Left cardiac atrium (tissue), 4 donors: Measurements from ENCODE around the gene SNAP91. TPM values are rescaled to one million over a fixed set of nuclear protein-coding genes. Genes with fewer than 3 reads are reported as not detected.
"Not testable (repeated sequence)": the region's sequence is repeated elsewhere in the genome, so short reads cannot be mapped to it uniquely, and the experiment has no call there.

ENCODE experiments used
- ATAC-seq, 2 donors: fragments of 200-7000 bp; cut with Tn5 transposase; one replicate each; pipeline ENCODE4 v1.9.1; 2020; ENCODE audit warnings: mild to moderate bottlenecking in 2 of 2, moderate library complexity in 2 of 2
- DNase-seq: peaks from one replicate; pipeline ENCODE4 v3.0.0-alpha.2; 2020
- intact Hi-C, 2 donors: fragments of 100-400 bp; cut with DNase I; formaldehyde crosslinking; loops; one replicate each; pipeline versions ENCODE4 v1.14.1 to v1.15.1; 2022 to 2023
- total RNA-seq, 2 donors: library from RNA; stranded (reverse); fragmentation: NEBNext Ultra II Directional; extraction: Animal tissue kit (Norgen Biotek cat#: 25700); gene quantifications; one replicate each; pipeline ENCODE4 v1.2.1, GENCODE V29; 2021
- donor health status: DM: no; HTN: yes; CAD: no.
- donor health status: DM: no; HTN: yes; CAD: no; lungs with severe emphysema.
- donor health status: DM: yes; HTN: yes; CAD: no.
- donor health status: Dilated cardiomyopathy.

The SNAP91 gene
- total RNA-seq, 2 donors from 2014 or later, result 0.52 TPM; not detected in 1

DNA sequence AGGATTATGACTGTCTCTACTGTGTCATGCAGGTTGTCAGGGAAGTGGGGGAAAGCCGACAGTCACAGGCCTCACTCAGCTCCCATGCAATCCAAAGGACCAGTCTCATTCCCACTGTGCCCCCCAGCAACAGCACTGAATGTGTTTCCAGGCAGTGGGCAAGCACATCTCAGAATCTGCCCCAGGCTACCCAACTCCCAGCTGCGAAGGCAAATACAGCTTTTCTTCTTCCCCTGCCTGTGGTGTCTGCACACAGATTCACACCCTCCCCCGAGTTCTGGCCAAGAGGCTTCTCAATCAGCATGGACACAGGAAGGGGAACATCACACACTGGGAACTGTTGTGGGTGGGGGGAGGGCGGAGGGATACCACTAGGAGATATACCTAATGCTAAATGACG is 75.3 kb downstream of the SNAP91 start:
- DNase-seq (no peak), ATAC-seq (no peak)
- intact Hi-C loops, result no loop called here

DNA sequence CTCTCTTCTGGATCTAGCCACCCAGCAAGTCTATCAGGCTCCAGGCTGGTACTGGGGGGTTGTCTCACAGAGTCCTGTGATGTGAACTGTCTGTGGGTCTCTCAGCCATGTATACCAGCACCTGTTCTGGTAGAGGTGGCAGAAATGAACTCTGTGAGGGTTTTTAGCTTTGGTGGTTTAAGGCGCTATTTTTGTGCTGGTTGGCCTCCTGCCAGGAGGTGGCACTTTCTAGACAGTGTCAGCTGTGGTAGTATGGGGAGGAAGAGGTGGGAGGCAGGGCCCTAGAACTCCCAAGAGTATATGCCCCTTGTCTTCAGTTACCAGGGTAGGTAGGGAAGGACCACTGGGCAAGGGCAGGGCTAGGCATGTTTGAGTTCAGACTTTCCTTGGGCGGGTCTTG is 75.8 kb downstream of the SNAP91 start:
- ATAC-seq (no peak), DNase-seq (no peak)
- intact Hi-C loops, result no loop called here

DNA sequence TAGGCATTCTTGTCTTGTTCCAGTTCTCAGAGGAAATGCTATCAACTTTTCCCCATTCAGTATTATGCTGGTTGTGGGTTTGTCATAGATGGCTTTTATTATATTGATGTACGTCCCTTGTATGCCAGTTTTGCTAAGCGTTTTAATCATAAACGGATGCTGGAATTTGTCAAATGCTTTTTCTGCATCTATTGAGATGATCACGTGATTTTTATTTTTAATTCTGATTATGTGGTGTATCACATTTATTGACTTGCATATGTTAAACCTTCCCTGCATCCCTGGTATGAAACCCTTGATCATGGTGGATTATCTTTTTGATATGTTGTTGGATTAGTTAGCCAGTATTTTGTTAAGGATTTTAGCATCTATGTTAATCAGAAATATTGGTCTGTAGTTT is 79.0 kb downstream of the SNAP91 start:
- ATAC-seq, DNase-seq, intact Hi-C loops: not testable (repeated sequence)

DNA sequence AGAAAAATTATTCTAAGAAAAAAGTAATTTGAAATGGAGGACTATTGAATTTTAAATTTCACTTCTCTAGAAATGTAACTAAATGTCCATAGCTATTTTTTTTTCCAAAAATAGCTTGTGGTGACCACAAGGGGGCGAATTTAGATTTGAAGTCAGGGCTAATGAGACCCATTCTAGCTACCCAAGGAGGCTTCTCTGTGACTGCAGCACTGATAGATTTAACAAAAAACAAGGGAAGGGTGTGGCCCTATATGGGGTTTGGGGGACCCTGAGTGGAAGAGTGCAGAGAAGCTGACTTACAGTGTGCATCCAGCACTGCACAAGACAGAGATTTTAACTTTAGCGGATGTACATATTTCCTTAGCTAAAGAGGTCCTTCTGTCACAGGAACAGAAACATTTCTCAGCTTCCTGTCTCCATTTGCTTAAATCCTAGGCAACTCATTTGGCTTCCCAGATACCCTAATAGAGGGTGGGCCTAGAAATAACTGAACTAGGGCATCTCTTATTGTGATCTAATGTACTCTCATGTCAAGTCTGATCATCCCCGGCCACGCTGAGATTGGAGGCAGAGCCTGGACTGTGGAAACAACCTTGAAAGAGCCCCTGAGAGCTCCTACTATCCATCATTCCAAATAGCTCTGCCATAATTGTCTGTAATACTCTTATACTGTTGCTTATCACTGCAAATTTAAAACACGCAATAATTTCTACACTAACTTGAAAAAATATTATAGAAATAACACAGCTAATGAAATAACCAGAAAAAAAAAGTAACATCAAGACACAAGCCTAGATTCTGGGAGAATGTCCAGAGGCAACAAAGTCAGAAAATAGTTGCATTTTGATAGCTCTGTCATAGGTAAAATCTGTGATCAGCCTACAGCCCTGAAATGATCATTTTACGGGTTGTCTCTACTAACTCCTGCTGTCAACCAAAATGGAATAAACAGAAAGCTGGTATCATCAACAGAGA is 93.6 kb downstream of the SNAP91 start:
- ATAC-seq (no peak), DNase-seq (no peak)
- intact Hi-C loops, result no loop called here

DNA sequence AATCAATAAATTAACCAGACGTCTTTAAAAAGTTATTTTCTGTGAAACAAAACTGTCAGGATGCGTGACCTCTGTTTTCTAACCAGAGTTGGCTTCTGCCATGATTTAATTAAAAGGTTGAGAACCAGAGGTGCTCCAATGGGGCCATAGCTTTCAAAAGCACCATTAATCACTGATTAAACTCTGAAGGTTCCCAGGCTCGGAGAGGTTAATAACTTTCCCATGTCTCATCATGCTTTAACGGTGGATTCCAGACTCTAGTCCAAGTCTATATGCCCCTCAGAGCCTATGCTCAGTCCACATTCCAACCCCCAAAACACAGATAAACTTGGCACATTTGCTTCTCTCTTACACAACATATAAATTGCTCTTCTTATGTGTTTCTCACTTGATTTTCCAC is 95.5 kb downstream of the SNAP91 start:
- no peak for ATAC-seq
- intact Hi-C loops, result no loop called here
- DNase-seq, result no peak

DNA sequence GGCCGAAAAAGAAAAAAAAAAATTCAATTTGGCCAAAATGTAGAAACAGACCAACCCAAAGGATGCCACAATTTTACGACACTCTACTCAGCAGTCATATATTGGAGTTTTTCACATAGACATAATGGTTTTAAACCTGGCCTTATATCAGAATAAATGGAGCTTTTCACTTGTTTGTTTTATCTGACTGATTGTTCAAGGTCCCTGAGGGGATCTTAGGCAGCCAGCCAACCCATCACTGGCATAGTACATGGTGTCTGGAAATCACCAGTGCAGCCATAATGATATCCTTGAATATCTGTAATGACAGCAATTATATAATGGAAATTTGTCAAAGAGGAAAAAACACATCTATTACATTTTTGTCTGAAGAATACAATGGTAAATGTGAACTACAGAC is 99.7 kb downstream of the SNAP91 start:
- ATAC-seq (no peak), DNase-seq (no peak)
- intact Hi-C loops, result no loop called here

DNA sequence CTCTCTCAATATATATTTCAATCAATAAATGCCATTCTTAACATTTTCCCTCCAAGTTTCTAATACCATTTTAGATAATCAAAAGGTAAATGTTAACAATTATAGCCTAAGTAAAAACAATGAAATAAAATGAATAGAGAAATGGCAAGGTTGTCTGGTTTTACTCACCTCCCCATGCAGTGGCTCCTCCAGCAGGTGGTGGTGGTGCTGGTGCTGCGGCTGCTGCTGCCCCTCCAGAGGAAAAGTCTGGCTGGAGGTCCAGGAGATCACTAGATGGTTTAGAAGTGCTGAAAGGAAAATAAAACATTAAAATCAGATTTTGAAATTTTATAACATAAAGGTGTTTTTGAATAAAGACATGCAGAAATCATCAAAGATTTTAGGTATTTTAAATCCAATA is 103.4 kb downstream of the SNAP91 start:
- DNase-seq, result no peak
- intact Hi-C loops, result no loop called here
- ATAC-seq, result no peak

DNA sequence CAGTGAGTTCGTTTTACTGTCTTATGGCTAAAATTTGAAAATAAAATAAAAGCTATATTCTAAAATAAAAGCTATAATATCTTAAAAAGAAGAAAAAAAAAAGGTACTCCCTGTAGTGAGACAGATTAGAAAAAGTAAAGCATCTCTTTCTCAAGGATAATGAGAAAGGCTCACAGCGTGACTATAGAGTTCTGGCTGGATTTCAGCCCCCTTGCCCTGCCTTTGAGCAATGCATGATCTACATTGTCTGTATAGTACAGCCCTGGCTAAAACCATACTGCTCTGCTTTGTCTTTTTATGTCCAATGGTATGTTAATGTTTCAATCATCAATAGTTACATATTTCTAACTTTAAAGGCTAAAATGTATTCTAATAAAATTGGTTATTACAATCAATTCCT is 105.3 kb downstream of the SNAP91 start:
- no peak for ATAC-seq
- no peak for DNase-seq
- intact Hi-C loops, result no loop called here

DNA sequence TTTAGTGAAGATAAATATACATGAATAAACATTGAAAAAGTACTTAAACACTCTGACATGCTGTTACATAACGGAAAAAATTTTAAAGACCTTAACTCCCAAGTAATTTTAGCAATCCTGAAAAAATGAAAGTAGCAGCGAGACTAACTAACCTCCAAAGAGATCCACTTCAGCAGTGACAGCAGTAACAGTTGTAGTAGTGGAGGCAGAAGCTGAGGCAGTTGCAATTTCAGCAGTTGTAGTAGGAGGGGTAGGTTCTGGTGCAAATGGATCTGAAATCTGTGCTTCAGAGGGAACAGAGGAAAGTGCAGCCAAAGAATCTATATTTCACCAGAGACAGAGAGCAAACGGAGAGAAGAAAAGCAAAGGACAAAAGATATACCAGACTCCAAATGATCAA is 107.8 kb downstream of the SNAP91 start:
- ATAC-seq (no peak), DNase-seq (no peak)
- intact Hi-C loops, result no loop called here

DNA sequence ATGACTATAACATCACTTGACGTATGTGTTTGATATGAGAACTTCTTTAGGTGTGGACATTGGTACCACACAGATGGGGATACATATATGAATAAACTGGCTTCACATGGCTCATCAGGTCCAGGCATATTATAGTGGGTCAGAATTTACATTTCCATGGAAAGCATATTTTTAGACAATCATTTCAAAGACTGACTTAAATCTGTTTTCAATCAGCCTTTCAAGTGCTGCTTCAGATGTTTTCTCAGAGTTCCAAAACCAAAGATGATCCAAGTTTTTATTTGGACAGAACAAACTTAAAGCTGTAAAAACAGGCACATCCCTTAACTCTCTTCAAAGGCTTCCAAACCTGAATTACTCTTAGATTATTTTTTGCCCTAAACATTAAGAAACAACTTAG is 108.4 kb downstream of the SNAP91 start:
- DNase-seq (no peak), ATAC-seq (no peak)
- intact Hi-C loops, result no loop called here

DNA sequence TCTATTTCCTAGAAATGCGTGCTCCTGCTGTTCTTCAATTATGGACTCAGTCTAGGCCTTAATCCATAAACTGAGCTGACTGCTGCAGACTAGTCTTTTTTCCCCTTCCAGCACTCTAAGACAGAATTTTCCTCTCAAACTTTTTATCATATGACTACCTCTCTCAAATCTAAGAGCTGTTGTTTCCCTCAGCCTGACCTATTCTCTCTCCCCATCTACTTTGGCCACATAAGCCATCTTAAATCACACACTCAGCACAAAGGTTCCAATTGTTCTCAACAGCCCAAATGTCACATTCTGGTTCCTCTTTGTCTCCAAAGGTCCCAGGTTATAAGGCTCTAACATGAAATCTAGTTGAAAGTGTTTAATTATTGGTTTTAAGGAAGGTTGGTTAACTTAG is 111.4 kb downstream of the SNAP91 start:
- DNase-seq (no peak), ATAC-seq (no peak)
- intact Hi-C loops, result no loop called here

DNA sequence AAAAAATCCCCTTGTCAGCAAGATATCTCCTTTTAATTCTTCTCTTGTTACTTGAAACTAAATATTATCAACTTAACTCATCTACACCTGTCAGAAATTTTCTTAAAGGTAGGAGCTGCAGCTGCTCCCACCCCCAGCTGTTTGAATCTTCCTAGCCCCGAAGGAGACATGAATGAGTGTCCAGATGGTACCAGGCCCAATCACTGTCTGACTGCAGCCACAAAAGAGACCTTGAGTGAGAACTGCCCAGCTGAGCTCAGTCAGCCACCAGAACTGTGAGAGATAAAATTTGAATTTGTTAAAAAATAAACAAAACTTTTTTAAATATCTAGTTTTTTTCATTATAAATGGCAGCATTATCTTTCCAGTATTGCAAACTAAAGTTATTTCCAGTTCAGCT is 111.8 kb downstream of the SNAP91 start:
- DNase-seq, result no peak
- ATAC-seq, result no peak
- intact Hi-C loops, result no loop called here

DNA sequence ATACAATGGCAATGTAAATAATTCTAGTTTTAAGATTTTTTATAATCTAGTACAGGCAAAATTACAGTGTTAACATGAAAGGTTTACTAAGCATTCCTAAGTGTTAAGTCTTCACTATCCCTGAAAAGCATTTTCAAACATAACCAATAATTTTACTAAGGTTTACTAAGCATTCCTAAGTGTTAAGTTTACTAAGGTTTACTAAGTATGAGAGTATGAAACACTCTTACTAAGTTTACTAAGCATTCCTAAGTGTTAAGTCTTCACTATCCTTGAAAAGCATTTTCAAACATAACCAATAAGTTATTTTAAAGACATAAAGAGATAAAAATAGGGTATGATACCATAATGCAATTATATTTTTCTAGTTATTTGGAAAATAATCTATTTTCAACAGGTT is 114.0 kb downstream of the SNAP91 start:
- intact Hi-C loops, result no loop called here
- DNase-seq (no peak), ATAC-seq (no peak)

DNA sequence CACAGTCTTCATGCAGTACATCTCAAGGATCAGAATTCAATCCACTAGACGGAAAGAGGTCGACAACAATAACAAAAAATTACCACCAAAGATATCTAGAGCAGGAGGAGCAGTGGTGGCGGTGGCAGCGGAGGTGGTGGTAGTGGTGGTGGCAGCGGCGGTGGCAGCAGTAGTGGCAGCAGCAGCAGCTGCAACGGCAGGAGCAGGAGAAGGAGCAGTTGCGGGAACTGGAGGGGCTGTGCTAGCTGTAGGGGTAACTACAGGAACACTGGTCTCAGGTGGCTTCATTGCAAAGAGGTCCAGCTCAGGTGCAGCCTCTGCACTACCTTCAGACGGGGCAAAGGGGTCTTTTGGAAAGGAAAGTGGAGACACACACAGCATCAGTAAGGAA is 115.5 kb downstream of the SNAP91 start:
- ATAC-seq (no peak), DNase-seq (no peak)
- intact Hi-C loops, result no loop called here

DNA sequence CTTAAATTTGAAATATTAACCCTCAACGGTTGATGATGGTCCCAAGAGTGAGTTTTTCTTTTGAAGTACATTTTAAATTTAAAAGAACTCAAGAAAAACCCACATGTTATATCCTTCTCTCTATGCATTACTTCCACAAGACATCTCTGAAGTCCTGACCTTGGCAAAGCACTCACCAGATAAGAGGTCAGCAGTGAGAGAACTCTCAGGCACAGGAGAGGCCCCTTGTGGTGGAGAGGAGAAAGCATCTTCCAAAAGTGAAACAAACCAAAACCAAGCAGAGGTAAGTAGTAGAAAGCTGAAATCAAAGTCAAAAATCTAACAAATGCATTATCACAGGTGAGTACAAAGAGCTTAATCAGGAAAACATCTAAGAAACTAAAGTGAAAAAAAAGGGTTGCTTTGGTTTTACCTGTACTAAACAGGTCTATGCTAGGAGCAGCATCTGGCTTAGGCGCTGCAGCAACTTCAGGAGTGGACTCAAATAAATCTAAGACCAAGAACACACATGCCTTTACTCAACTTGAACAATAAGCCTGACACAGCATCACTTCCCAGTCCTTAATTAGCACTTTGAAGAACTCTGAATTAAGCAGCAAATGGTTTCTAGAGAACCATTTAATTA is 116.0 kb downstream of the SNAP91 start:
- intact Hi-C loops, result no loop called here
- DNase-seq, result no peak
- no peak for ATAC-seq

DNA sequence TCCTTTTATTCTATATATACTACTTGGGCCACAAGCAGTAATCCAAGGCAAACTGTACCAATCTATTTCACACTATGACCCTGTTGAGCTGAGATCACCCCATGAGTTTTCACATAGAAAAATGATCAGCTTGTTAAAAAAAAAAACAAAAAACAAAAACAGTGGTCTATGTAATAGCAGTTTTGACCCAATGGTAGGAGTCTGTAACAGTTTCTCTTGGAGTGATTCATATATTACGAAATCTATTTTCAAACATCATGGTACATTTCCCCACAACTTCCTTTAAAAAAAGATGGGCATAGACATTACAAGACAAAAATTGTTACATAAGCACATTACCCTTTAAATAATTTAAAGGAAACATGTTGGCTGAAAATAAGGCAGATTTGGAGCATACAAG is 118.5 kb downstream of the SNAP91 start:
- ATAC-seq (peak in 1 of 2 donors; percentile 35), DNase-seq (no peak)
- intact Hi-C loops, result no loop called here

DNA sequence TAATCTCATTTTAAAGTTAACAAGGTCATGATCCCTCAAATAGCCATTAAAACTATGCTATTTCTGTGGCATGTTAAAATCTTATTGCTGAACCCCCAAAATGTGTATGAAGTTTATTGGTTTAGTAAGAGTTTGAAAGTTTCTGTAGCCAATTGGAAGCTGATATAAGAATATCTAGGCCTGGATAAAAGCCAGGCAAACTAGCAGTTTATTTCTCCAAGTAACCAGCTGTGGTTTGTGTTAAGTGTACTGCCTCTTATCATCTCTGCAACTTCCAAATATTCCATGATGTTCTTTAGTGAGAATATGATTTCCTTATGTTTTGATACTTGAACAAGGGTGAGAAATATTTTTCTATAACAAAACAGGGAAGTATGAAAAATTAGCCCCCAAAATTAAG is 119.8 kb downstream of the SNAP91 start:
- ATAC-seq (no peak), DNase-seq (no peak)
- intact Hi-C loops, result no loop called here

DNA sequence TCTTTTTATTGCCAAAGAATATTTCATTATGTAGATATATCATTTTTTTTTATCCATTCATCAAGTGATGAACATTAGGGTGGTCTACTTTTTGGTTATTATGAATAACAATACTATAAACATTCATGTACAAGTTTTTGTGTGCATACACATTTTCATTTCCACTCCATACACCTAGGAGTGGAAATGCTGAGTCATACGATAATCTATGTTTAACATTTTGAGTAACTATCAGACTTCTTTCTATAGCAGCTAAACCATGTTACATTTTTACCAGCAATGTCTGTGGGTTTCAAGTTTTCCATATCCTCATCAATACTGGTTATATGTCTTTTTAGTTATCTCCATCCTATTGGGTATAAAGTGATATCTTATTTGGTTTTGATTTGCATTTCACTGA is 130.8 kb downstream of the SNAP91 start:
- DNase-seq (no peak), ATAC-seq (no peak)
- intact Hi-C loops, result no loop called here

DNA sequence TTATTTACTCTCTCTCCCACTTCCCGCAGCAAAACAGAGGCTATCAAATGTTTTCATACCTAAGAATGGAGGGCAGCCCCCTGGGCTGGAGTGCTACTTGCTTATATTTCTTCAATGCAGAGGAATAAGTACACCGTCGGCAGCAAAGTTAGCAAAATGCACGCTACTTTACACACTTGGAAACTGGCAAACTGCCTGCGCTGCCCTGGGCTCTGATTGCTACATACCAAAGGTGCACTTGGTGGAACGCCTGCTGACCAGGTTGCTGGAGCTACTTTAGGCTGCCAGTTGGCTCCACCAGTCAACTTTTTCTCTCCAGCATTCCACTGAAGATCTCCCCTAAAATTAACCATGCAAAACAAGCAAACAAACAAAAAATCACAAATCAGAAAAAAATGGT is 134.1 kb downstream of the SNAP91 start:
- ATAC-seq, result no peak
- intact Hi-C loops, result no loop called here
- DNase-seq, result no peak

DNA sequence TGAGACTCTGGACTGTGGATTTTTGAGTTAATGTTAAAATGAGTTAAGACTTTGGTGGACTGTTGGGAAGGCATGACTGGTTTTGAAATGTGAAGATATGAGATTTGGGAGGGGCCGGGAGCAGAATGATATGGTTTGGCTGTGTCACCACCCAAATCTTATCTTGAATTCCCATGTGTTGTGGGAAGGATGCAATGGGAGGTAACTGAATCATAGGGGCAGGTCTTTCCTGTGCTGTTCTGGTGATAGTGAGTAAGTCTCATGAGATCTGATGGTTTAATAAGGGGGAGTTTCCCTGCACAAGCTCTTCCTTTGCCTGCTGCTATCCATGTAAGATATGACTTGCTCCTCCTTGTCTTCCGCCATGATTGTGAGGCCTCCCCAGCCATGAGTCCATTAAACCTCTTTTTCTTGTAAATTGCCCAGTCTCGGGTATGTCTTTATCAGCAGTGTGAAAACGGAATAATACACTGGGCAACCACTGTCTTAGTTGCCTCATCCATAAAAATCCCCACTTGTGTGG is 137.2 kb downstream of the SNAP91 start:
- intact Hi-C loops, ATAC-seq, DNase-seq: not testable (repeated sequence)

DNA sequence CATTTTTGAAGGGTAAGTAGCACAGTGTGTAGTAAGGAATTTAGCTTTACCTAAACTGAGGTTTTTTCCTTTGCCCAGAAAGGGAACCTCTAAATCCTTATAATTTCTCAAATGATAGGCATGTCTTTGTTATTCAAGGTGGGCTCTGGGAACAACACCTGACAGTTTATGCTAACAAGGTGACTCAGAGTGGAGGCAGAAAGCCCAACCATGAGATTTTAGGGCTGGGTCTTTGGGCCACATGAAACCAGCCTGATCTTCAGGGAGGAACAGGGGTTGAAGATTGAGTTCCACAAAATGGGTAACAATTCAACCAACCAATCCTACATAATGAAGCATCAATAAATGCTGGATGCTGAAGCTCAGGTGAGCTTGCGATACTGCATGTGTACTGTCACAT is 149.9 kb downstream of the SNAP91 start:
- no peak for ATAC-seq
- intact Hi-C loops, result no loop called here
- no peak for DNase-seq
